Cardiac muscle cell (in vitro differentiated cells and primary cell): Measurements from ENCODE around the gene RNF187. TPM values are rescaled to one million over a fixed set of nuclear protein-coding genes. Genes with fewer than 3 reads are reported as not detected.

Experiments used
- DNase-seq, 2 donors: peaks; one replicate each; pipeline versions ENCODE4 v3.0.0 to v3.0.0-alpha.2; 2010 to 2017; ENCODE audit warnings: low read depth in 1 of 2, low spot score in 1 of 2
- H3K27ac ChIP-seq: fragments of 200-600 bp; sonication (generic); 2 replicates; pipeline ENCODE4 v1.5.1; 2016
- H3K27me3 ChIP-seq: fragments of 200-600 bp; sonication (generic); 2 replicates; pipeline ENCODE4 v1.6.0; 2016; ENCODE audit warnings: control low read depth
- H3K36me3 ChIP-seq: fragments of 200-600 bp; sonication (generic); 2 replicates; pipeline ENCODE4 v1.5.1; 2016; ENCODE audit warnings: control low read depth
- H3K4me1 ChIP-seq: fragments of 200-600 bp; sonication (generic); 2 replicates; pipeline ENCODE4 v1.8.1; 2017; ENCODE audit warnings: low read depth, mild to moderate bottlenecking, mixed run types
- H3K4me3 ChIP-seq: fragments of 200-600 bp; sonication (generic); 2 replicates; pipeline ENCODE4 v1.5.1; 2016; ENCODE audit warnings: mild to moderate bottlenecking
- H3K9me3 ChIP-seq: fragments of 200-600 bp; sonication (generic); 2 replicates; pipeline ENCODE4 v1.5.1; 2017; ENCODE audit warnings: low read depth, mild to moderate bottlenecking, control low read depth
- polyA plus RNA-seq: library from polyadenylated mRNA; unstranded; fragments of >200 nt; fragmentation: Nextera tagmentation; extraction: Ambion mirVana; gene quantifications from 2 replicates; pipeline ENCODE4 v1.2.1, GENCODE V29; 2016
- total RNA-seq: library from RNA; depleted of rRNA; stranded (reverse); fragments of >200 nt; gene quantifications from 2 replicates; pipeline ENCODE4 v1.2.3, GENCODE V29; 2016
- TF ChIP-seq, protein P1 (sequence below): IDR thresholded peaks from 2 replicates; pipeline ENCODE4 v1.5.1; 2012; ENCODE audit warnings: low read depth, mild to moderate bottlenecking, low read length

RNF187 gene
- total and polyA plus RNA-seq, 2 experiments from 2014 or later = 86.5 to 213 TPM

DNA sequence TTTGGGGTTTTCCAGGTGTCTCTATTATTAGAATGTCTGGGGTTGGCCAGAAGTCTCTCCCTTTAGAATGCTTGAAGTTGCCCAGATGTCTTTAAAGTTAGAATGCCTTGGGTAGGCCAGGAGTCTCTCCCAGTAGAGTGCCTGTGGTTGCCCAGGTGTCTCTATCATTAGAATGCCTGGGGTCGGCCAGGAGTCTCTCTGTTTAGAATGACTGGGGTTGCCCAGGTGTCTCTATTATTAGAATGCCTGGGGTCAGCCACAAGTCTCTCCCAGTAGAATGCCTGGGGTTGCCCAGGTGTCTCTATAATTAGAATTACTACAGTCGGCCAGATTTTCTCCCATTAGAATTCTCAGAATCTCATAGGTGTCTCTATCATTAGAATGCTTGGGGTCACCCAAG lies 55.2 kb downstream of the RNF187 start:
- TF ChIP-seq, protein P1, sequence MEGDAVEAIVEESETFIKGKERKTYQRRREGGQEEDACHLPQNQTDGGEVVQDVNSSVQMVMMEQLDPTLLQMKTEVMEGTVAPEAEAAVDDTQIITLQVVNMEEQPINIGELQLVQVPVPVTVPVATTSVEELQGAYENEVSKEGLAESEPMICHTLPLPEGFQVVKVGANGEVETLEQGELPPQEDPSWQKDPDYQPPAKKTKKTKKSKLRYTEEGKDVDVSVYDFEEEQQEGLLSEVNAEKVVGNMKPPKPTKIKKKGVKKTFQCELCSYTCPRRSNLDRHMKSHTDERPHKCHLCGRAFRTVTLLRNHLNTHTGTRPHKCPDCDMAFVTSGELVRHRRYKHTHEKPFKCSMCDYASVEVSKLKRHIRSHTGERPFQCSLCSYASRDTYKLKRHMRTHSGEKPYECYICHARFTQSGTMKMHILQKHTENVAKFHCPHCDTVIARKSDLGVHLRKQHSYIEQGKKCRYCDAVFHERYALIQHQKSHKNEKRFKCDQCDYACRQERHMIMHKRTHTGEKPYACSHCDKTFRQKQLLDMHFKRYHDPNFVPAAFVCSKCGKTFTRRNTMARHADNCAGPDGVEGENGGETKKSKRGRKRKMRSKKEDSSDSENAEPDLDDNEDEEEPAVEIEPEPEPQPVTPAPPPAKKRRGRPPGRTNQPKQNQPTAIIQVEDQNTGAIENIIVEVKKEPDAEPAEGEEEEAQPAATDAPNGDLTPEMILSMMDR = no peak

DNA sequence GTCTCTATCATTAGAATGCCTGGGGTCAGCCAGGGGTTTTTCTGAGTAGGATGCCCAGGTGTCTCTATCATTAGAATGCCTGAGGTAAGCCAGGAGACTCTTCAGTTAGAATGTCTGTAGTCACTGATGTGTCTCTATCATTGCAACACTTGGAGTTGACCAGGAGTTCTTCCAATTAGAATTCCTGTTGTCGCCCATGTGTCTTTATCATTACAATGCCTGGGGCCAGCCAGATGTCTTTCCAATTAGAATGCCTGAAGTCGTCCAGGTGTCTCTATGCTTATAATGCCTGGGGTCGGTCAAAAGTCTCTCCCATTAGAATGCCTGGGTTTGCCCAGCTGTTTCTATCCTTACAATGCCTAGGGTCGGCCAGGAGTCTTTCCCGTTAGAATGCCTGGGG lies 55.8 kb downstream of the RNF187 start:
- Histone ChIP-seq H3K36me3 (no peaks in the 10 kb centered on the region), H3K9me3 (no peaks in the 10 kb centered on the region), H3K4me3 (no peak overlapping the region), H3K27ac (no peak overlapping the region), H3K4me1 (no peaks in the 10 kb centered on the region), H3K27me3 (no peaks in the 10 kb centered on the region)
- DNase-seq = no peak
- TF ChIP-seq, protein P1 = no peak

More for the DNA sequence above, 55.2 kb downstream of the RNF187 start:
- Histone ChIP-seq H3K36me3 (no peaks in the 10 kb centered on the region), H3K4me3 (no peak overlapping the region), H3K4me1 (no peaks in the 10 kb centered on the region), H3K9me3 (no peaks in the 10 kb centered on the region), H3K27me3 (no peaks in the 10 kb centered on the region), H3K27ac (no peak overlapping the region)
- DNase-seq = no peak

DNA sequence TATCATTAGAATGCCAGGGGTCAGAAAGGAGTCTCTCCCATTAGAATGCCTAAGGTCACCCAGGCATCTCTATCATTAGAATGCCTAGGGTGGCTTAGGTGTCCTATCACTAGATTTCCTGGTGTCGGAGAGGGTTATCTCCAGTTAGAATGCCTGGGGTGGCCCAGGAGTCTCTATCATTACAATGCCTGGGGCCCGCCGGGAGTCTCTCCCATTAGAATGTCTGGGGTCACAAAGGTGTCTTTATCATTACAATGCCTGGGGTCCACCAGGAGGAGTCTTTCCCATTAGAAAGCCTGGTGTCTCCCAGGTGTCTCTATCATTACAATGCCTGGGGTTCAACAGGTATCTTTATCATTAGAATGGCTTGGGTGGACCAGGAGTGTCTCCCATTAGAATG lies 56.2 kb downstream of the RNF187 start:
- no peak overlapping the region for H3K27ac ChIP-seq
- TF ChIP-seq, protein P1 = no peak
- no peaks in the 10 kb centered on the region for H3K27me3 ChIP-seq

DNA sequence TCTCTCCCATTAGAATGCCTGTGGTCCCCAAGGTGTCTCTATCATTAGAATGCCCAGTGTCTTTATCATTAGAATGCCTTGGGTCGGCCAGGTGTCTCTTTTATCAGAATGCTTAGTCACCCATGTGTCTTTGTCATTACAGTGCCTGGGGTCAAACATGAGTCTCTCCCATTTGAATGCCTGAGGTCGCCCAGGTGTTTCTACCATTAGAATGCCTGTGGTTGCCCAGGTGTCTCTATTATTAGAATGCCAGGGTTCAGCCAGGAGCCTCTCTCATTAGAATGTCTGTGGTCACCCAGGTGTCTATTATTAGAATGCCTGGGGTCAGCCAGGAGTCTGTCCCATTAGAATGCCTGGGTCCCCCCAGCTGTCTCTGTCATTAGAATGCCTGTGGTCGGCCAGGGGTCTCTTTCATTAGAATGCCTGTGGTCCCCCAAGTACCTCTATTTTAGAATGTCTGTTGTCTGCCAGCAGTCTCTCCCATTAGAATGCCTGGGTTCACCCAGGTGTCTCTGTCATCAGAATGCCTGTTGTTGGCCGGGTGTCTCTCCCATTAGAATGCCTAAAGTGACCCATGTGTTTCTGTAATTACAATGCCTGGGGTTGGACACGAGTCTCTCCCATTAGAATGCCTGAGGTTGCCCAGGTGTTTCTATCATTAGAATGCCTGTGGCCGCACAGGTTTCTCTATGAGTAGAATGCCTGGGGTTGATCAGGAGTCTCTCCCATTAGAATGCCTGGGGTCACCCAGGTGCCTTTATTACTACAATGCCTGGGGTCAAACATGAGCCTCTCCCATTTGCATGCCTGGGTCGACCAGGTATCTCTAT lies 57.1 kb downstream of the RNF187 start:
- no peak for DNase-seq
- Histone ChIP-seq H3K27ac (no peak overlapping the region), H3K27me3 (no peaks in the 10 kb centered on the region), H3K4me3 (no peak overlapping the region), H3K9me3 (no peaks in the 10 kb centered on the region), H3K4me1 (no peaks in the 10 kb centered on the region), H3K36me3 (no peaks in the 10 kb centered on the region)
- TF ChIP-seq, protein P1 = no peak

More for the DNA sequence above, 56.2 kb downstream of the RNF187 start:
- H3K36me3 ChIP-seq = no peaks in the 10 kb centered on the region
- no peak for DNase-seq
- H3K4me3 ChIP-seq = no peak overlapping the region
- H3K9me3 ChIP-seq = no peaks in the 10 kb centered on the region
- H3K4me1 ChIP-seq = no peaks in the 10 kb centered on the region

DNA sequence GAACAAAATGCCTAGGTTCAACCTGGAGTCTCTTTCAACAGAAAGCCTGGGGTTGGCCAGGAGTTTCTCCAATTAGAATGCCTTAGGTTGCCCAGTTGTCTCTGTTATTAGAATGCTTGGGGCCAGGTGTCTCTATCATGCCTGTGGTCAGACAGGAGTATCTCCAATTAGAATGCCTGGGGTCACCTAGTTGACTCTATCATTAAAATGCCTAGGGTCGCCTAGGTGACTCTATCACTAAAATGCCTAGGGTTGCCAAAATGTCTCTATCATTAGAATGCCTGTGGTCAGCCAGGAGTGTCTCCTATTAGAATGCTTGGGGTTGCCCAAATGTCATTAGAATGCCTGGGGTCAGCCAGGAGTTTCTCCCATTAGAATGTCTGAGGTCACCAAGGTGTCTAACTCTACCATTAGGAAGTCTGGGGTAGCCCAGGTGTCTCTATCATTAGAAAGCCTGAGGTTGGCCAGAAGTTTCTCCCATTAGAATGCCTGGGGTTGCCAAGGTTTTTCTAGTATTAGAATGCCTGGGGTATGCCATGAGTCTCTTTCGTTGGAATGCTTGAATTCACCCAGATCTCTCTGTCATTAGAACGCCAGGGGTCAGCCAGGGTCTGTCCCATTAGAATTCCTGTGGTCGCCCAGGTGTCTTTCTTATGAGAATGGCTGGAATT lies 57.9 kb downstream of the RNF187 start:
- no peaks in the 10 kb centered on the region for H3K4me1 ChIP-seq
- TF ChIP-seq, protein P1 = no peak
- no peak overlapping the region for H3K27ac ChIP-seq
- no peaks in the 10 kb centered on the region for H3K36me3 ChIP-seq
- DNase-seq = no peak
- no peaks in the 10 kb centered on the region for H3K9me3 ChIP-seq
- no peak overlapping the region for H3K4me3 ChIP-seq
- no peaks in the 10 kb centered on the region for H3K27me3 ChIP-seq

Other genes starting within 250 kb of the RNF187 start
- 32.4 and 43.2 TPM in 2 replicates for gene TRIM11, start 80.5 kb upstream of the RNF187 start, total RNA-seq
- gene TRIM11, start 80.5 kb upstream of the RNF187 start, polyA plus RNA-seq = 16.4 and 18.5 TPM in 2 replicates
- 6.7 and 17.9 TPM in 2 replicates for gene TRIM17, start 70.5 kb upstream of the RNF187 start, total RNA-seq
- 11.8 and 15.0 TPM in 2 replicates for gene TRIM17, start 70.5 kb upstream of the RNF187 start, polyA plus RNA-seq
- gene RHOU, start 248.1 kb downstream of the RNF187 start, total RNA-seq = 1.2 and 2.4 TPM in 2 replicates
- gene RHOU, start 248.1 kb downstream of the RNF187 start, polyA plus RNA-seq = 0.79 and 2.3 TPM in 2 replicates